H9 (cell line): Measurements from ENCODE around the gene DEK. TPM values are rescaled to one million over a fixed set of nuclear protein-coding genes. Genes with fewer than 3 reads are reported as not detected.

ENCODE experiments used
- DNase-seq: peaks from one replicate; pipeline ENCODE4 v3.0.0-alpha.2; 2017
- H2AFZ ChIP-seq: one replicate; pipeline ENCODE4 v1.6.1; 2013; ENCODE audit warnings: mild to moderate bottlenecking, low read length, control low read depth, moderate library complexity
- H2AK5ac ChIP-seq: 2 replicates; pipeline ENCODE4 v1.6.1; 2013; ENCODE audit warnings: low read length, control low read depth, mixed read lengths; ENCODE audit not compliant: insufficient read length
- H2BK120ac ChIP-seq: one replicate; pipeline ENCODE4 v1.6.1; 2013; ENCODE audit warnings: low read depth, mild to moderate bottlenecking, low read length, control low read depth, inconsistent platforms; ENCODE audit not compliant: poor library complexity, severe bottlenecking
- H2BK12ac ChIP-seq: 2 replicates; pipeline ENCODE4 v1.6.1; 2013; ENCODE audit warnings: low read length, control low read depth, mixed read lengths, low read depth; ENCODE audit not compliant: insufficient read length
- H2BK15ac ChIP-seq: 2 replicates; pipeline ENCODE4 v1.6.1; 2013; ENCODE audit warnings: low read depth, low read length, control low read depth
- H2BK20ac ChIP-seq: one replicate; pipeline ENCODE4 v1.6.1; 2013; ENCODE audit warnings: low read depth, mild to moderate bottlenecking, low read length, control low read depth, inconsistent platforms; ENCODE audit not compliant: poor library complexity, severe bottlenecking
- H2BK5ac ChIP-seq: 2 replicates; pipeline ENCODE4 v1.6.1; 2013; ENCODE audit warnings: low read length, control low read depth, mixed read lengths; ENCODE audit not compliant: insufficient read length
- H3K14ac ChIP-seq: 2 replicates; pipeline ENCODE4 v1.6.1; 2013; ENCODE audit warnings: low read length, control low read depth; ENCODE audit not compliant: insufficient read depth
- H3K18ac ChIP-seq: 2 replicates; pipeline ENCODE4 v1.6.1; 2013; ENCODE audit warnings: low read depth, mild to moderate bottlenecking, mixed read lengths, low read length, control low read depth; ENCODE audit not compliant: insufficient read length
- H3K23ac ChIP-seq: 2 replicates; pipeline ENCODE4 v1.6.1; 2013; ENCODE audit warnings: low read length, control low read depth, mixed read lengths, low read depth; ENCODE audit not compliant: insufficient read length
- H3K23me2 ChIP-seq: 2 replicates; pipeline ENCODE4 v1.6.1; 2013; ENCODE audit warnings: low read depth, mild to moderate bottlenecking, mixed read lengths, low read length, control low read depth; ENCODE audit not compliant: insufficient read length, poor library complexity, severe bottlenecking
- H3K27ac ChIP-seq: 2 replicates; pipeline ENCODE4 v1.5.1; 2013; ENCODE audit warnings: low read length, control low read depth, mixed read lengths, low read depth; ENCODE audit not compliant: insufficient read length
- H3K27me3 ChIP-seq: 2 replicates; pipeline ENCODE4 v1.6.1; 2013; ENCODE audit warnings: low read length, control low read depth, inconsistent platforms; ENCODE audit not compliant: insufficient read depth
- H3K4ac ChIP-seq: 2 replicates; pipeline ENCODE4 v1.6.1; 2013; ENCODE audit warnings: low read depth, mild to moderate bottlenecking, control low read depth, inconsistent platforms, low read length, moderate library complexity
- H3K4me1 ChIP-seq: 2 replicates; pipeline ENCODE4 v1.6.1; 2013; ENCODE audit warnings: low read length, control low read depth, inconsistent platforms; ENCODE audit not compliant: insufficient read depth
- H3K4me2 ChIP-seq: 2 replicates; pipeline ENCODE4 v1.6.1; 2013; ENCODE audit warnings: low read length, control low read depth, mixed read lengths; ENCODE audit not compliant: insufficient read length, insufficient read depth
- H3K56ac ChIP-seq: 2 replicates; pipeline ENCODE4 v1.6.1; 2013; ENCODE audit warnings: low read depth, mild to moderate bottlenecking, mixed read lengths, low read length, control low read depth; ENCODE audit not compliant: insufficient read length
- H3K79me1 ChIP-seq: 2 replicates; pipeline ENCODE4 v1.6.1; 2013; ENCODE audit warnings: low read depth, mild to moderate bottlenecking, moderate library complexity, low read length, control low read depth, inconsistent platforms; ENCODE audit not compliant: insufficient read depth, poor library complexity, severe bottlenecking
- H3K79me2 ChIP-seq: 2 replicates; pipeline ENCODE4 v1.6.1; 2013; ENCODE audit warnings: low read length, control low read depth, inconsistent platforms; ENCODE audit not compliant: insufficient read depth
- H3K9ac ChIP-seq: 2 replicates; pipeline ENCODE4 v1.6.1; 2013; ENCODE audit warnings: low read length, control low read depth, mixed read lengths; ENCODE audit not compliant: insufficient read length; ENCODE audit errors: extremely low read depth
- H3K9me3 ChIP-seq: one replicate; pipeline ENCODE4 v1.6.1; 2013; ENCODE audit warnings: low read depth, low read length, inconsistent platforms; ENCODE audit not compliant: control insufficient read depth
- H3T11ph ChIP-seq: one replicate; pipeline ENCODE4 v1.6.1; 2013; ENCODE audit warnings: mild to moderate bottlenecking, low read length, control low read depth, inconsistent platforms
- H4K20me1 ChIP-seq: one replicate; pipeline ENCODE4 v1.6.1; 2013; ENCODE audit not compliant: control insufficient read depth, insufficient read length, insufficient read depth
- H4K5ac ChIP-seq: 2 replicates; pipeline ENCODE4 v1.6.1; 2013; ENCODE audit warnings: low read depth, mild to moderate bottlenecking, mixed read lengths, low read length, control low read depth; ENCODE audit not compliant: insufficient read length
- H4K8ac ChIP-seq: replicated peaks from 2 replicates; pipeline ENCODE4 v1.6.1; 2013; ENCODE audit warnings: low read length, control low read depth, mixed read lengths, low read depth; ENCODE audit not compliant: insufficient read length
- H4K91ac ChIP-seq: 2 replicates; pipeline ENCODE4 v1.6.1; 2013; ENCODE audit warnings: low read depth, mild to moderate bottlenecking, moderate library complexity, mixed read lengths, low read length, control low read depth; ENCODE audit not compliant: insufficient read length
- H3K27ac Mint-ChIP-seq, 3 experiments: 2 replicates in 2 of 3; 3 replicates in 1 of 3; pipeline ENCODE4 v1.8.0; 2020 to 2021; ENCODE audit warnings: mixed read lengths in 3 of 3, mild to moderate bottlenecking in 1 of 3, moderate library complexity in 1 of 3
- H3K27me3 Mint-ChIP-seq: 2 replicates; pipeline ENCODE4 v1.8.0; 2021; ENCODE audit warnings: low read depth, mild to moderate bottlenecking, moderate library complexity, mixed read lengths
- H3K36me3 Mint-ChIP-seq, 3 experiments: 2 replicates in 2 of 3; 3 replicates in 1 of 3; pipeline ENCODE4 v1.8.0; 2020 to 2021; ENCODE audit warnings: low read depth in 3 of 3, mixed read lengths in 3 of 3; ENCODE audit not compliant: insufficient read depth in 1 of 3
- H3K4me1 Mint-ChIP-seq, 2 experiments: 2 replicates each; pipeline ENCODE4 v1.8.0; 2020; ENCODE audit warnings: mixed read lengths in 2 of 2
- H3K4me3 Mint-ChIP-seq, 2 experiments: 2 replicates in 1 of 2; 3 replicates in 1 of 2; pipeline ENCODE4 v1.8.0; 2020 to 2021; ENCODE audit warnings: mild to moderate bottlenecking in 2 of 2, mixed read lengths in 2 of 2, moderate library complexity in 1 of 2
- H3K9me3 Mint-ChIP-seq, 2 experiments: 2 replicates in 1 of 2; 3 replicates in 1 of 2; pipeline ENCODE4 v1.8.0; 2020; ENCODE audit warnings: mild to moderate bottlenecking in 2 of 2, mixed read lengths in 2 of 2, moderate library complexity in 1 of 2
- CTCF ChIP-seq: fragments of 200-600 bp; sonication (generic); conservative IDR thresholded peaks from 3 replicates; pipeline ENCODE4 v1.8.0; 2021; ENCODE audit warnings: antibody characterized with exemption, mild to moderate bottlenecking
- WGBS: extraction: QIAGEN DNeasy Blood & Tissue Kit; methylation state at CpG from one replicate; pipeline ENCODE4 v1.1.7; 2013; ENCODE audit warnings: missing lambda C conversion rate, low lambda C conversion rate, mixed read lengths; ENCODE audit not compliant: insufficient read length; ENCODE audit errors: extremely low coverage; 5-methylcytosine and 5-hydroxymethylcytosine counted together
- total RNA-seq: library from RNA; stranded (reverse); gene quantifications from 2 replicates; pipeline ENCODE4 v1.2.1, GENCODE V29; 2021

DEK gene
- total RNA-seq, 1 experiment from 2014 or later: 217 TPM

- Histone ChIP-seq H3K79me1 (no peaks in the 10 kb centered on the region), H4K91ac (no peak overlapping the region), H2AK5ac (no peak overlapping the region), H3K18ac (no peak overlapping the region), H3K79me2 (peaks cover 9% of the 10 kb centered on the region), H3K4ac (no peak overlapping the region), H2AFZ (no peak overlapping the region), H2BK120ac (no peak overlapping the region), H3K27me3 (no peaks in the 10 kb centered on the region), H3K56ac (no peak overlapping the region), H3T11ph (no peak overlapping the region), H2BK20ac (no peak overlapping the region), H3K14ac (no peak overlapping the region), H3K9ac (no peak overlapping the region), H3K23me2 (peaks cover 8% of the 10 kb centered on the region), H4K5ac (no peak overlapping the region), H4K20me1 (no peaks in the 10 kb centered on the region), H3K4me1 (peaks cover 5% of the 10 kb centered on the region; the same call in 1 of the 2 replicates), H3K27ac (no peak overlapping the region), H2BK15ac (no peak overlapping the region), H3K4me2 (no peak overlapping the region), H2BK5ac (no peak overlapping the region), H4K8ac (no peak overlapping the region), H3K23ac (no peak overlapping the region), H2BK12ac (no peak overlapping the region), H3K9me3 (no peaks in the 10 kb centered on the region)
- Mint-ChIP-seq H3K27me3 (peaks cover 1% of the 10 kb centered on the region; the same call in 1 of the 2 replicates), H3K9me3 (peaks cover 0 to 3% of the 10 kb centered on the region in 2 experiments; a peak in 4 of 5 replicates), H3K36me3 (peaks cover 7 to 9% (median 8%) of the 10 kb centered on the region in 3 experiments; a peak in 6 of 7 replicates), H3K4me3 (no peak overlapping the region), H3K27ac (no peak overlapping the region), H3K4me1 (peaks cover 8 to 12% of the 10 kb centered on the region in 2 experiments)
- DNase-seq: no peak
- WGBS: no CpG with 5 or more reads among the region's 4 CpGs
- no peak for TF ChIP-seq CTCF
Observed at GRCh38 chr6:18268066-18268465, 3.7 kb upstream of the DEK start.
